ENCODE measurements around the gene AOAH. TPM values are rescaled to one million over a fixed set of nuclear protein-coding genes. Genes with fewer than 3 reads are reported as not detected.

The AOAH gene
- total and polyA plus RNA-seq, 2 experiments from 2014 or later = not detected

DNA sequence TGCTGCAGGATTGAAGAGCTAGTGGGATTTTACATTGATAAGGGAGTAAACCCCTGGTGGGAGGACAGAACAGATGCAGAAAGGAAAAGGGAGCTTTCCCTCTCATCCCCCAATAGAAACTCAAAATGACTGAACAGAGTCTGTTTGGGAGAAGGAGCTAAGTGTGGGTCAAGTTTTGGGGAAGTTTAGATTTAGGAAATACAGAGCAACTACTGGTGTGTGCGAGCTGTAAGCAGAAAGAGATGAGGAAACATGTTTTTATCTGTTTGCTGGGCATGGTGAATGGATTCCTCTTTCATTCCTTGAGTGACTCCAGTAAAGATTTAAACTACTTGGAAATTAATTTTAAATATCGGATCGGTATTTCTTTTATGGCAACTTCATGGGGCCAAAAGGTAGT lies 132.7 kb downstream of the AOAH start:
- DNase-seq = no peak
- Histone ChIP-seq H3K27ac (no peak overlapping the region), H2AFZ (no peak overlapping the region), H4K20me1 (ENCODE audit: insufficient read depth) (no peaks in the 10 kb centered on the region), H3K36me3 (ENCODE audit: low read depth) (no peaks in the 10 kb centered on the region), H3K4me1 (ENCODE audit: insufficient read depth) (no peaks in the 10 kb centered on the region), H3K79me2 (ENCODE audit: insufficient read depth) (no peaks in the 10 kb centered on the region), H3K9me3 (ENCODE audit: low read depth) (no peaks in the 10 kb centered on the region), H3F3A (ENCODE audit: insufficient read depth) (no peaks in the 10 kb centered on the region), H3K27me3 (replicated peaks; ENCODE audit: insufficient read depth) (no peaks in the 10 kb centered on the region), H3K9ac (no peak overlapping the region), H3K4me3 (no peak overlapping the region), H3K4me2 (ENCODE audit: unreplicated experiment) (no peak overlapping the region), H3K9me2 (ENCODE audit: insufficient read depth) (no peaks in the 10 kb centered on the region)
- 38 to 44% methylated on average over 3 of the region's 3 CpGs for WGBS, 2 experiments (ENCODE audit: low coverage in 1 of 2, low lambda C conversion rate in 2 of 2, missing lambda C conversion rate in 2 of 2)
- in situ Hi-C loops (cut with MboI) = no loop called here
- TF ChIP-seq EZH2 (IDR thresholded peaks at IDR 0.05; ENCODE audit: insufficient read depth, poor library complexity, severe bottlenecking) (no peak), EZH2phosphoT487 (IDR thresholded peaks at IDR 0.05; ENCODE audit: insufficient read depth, low read depth) (no peak)

- no peaks in the 10 kb centered on the region for H3K4me1 ChIP-seq (ENCODE audit: insufficient read depth)
- H3K9me2 ChIP-seq (ENCODE audit: insufficient read depth) = no peaks in the 10 kb centered on the region
- DNase-seq = no peak
- H2AFZ ChIP-seq = no peak overlapping the region
- WGBS, 2 experiments (ENCODE audit: low coverage in 1 of 2, low lambda C conversion rate in 2 of 2, missing lambda C conversion rate in 2 of 2) = 64 to 74% methylated on average over 3 of the region's 3 CpGs
- no peak overlapping the region for H3K4me3 ChIP-seq
- TF ChIP-seq EZH2 (IDR thresholded peaks at IDR 0.05; ENCODE audit: insufficient read depth, poor library complexity, severe bottlenecking) (no peak), EZH2phosphoT487 (IDR thresholded peaks at IDR 0.05; ENCODE audit: insufficient read depth, low read depth) (no peak)
- no peak overlapping the region for H3K9ac ChIP-seq
- H3K36me3 ChIP-seq (ENCODE audit: low read depth) = no peaks in the 10 kb centered on the region
- H3K4me2 ChIP-seq (ENCODE audit: unreplicated experiment) = no peak overlapping the region
- H3F3A ChIP-seq (ENCODE audit: insufficient read depth) = no peaks in the 10 kb centered on the region
- H3K27ac ChIP-seq = no peak overlapping the region
- in situ Hi-C loops (cut with MboI) = no loop called here
- H3K9me3 ChIP-seq (ENCODE audit: low read depth) = no peaks in the 10 kb centered on the region
- H3K79me2 ChIP-seq (ENCODE audit: insufficient read depth) = no peaks in the 10 kb centered on the region
- no peaks in the 10 kb centered on the region; the same call in 1 of the 2 replicates for H3K27me3 ChIP-seq (replicated peaks; ENCODE audit: insufficient read depth)
- H4K20me1 ChIP-seq (ENCODE audit: insufficient read depth) = no peaks in the 10 kb centered on the region
Measured at GRCh38 chr7:36589391-36589790, 134.9 kb downstream of the AOAH start.

DNA sequence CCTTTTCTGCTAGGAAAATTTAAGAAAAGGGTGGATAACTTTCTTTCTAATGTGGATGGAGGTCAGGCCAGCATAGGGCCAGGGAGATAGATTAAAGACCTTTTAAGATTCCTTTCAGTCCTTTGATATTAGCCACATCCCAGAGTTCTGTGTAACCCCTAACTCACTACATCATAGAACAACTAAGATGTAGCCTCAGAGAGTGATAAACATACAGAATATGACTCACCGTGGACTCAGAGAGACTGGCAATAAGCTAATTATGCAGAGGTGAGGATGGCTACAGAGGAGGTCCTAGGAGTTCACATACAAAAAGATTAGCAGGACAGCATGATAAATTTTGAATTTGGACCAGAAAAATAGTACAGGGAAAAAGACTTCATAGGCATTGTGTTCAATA lies 141.0 kb downstream of the AOAH start:
- Histone ChIP-seq H4K20me1 (ENCODE audit: insufficient read depth) (no peaks in the 10 kb centered on the region), H3F3A (ENCODE audit: insufficient read depth) (no peaks in the 10 kb centered on the region), H3K27me3 (replicated peaks; ENCODE audit: insufficient read depth) (no peaks in the 10 kb centered on the region; the same call in 1 of the 2 replicates), H3K4me1 (ENCODE audit: insufficient read depth) (no peaks in the 10 kb centered on the region), H3K4me3 (no peak overlapping the region), H3K27ac (no peak overlapping the region), H3K9me3 (ENCODE audit: low read depth) (no peaks in the 10 kb centered on the region), H3K36me3 (ENCODE audit: low read depth) (no peaks in the 10 kb centered on the region), H2AFZ (no peak overlapping the region), H3K9ac (no peak overlapping the region), H3K79me2 (ENCODE audit: insufficient read depth) (no peaks in the 10 kb centered on the region), H3K9me2 (ENCODE audit: insufficient read depth) (no peaks in the 10 kb centered on the region), H3K4me2 (ENCODE audit: unreplicated experiment) (no peak overlapping the region)
- DNase-seq = peak; percentile 46
- WGBS, 2 experiments (ENCODE audit: low coverage in 1 of 2, low lambda C conversion rate in 2 of 2, missing lambda C conversion rate in 2 of 2) = 0% methylated on average over 1 of the region's 1 CpG
- TF ChIP-seq EZH2phosphoT487 (IDR thresholded peaks at IDR 0.05; ENCODE audit: insufficient read depth, low read depth) (no peak), EZH2 (IDR thresholded peaks at IDR 0.05; ENCODE audit: insufficient read depth, poor library complexity, severe bottlenecking) (no peak)
- in situ Hi-C loops (cut with MboI) = no loop called here

- Histone ChIP-seq H3F3A (ENCODE audit: insufficient read depth) (no peaks in the 10 kb centered on the region), H3K9ac (no peak overlapping the region), H4K20me1 (ENCODE audit: insufficient read depth) (no peaks in the 10 kb centered on the region), H3K27me3 (replicated peaks; ENCODE audit: insufficient read depth) (no peaks in the 10 kb centered on the region), H3K4me1 (ENCODE audit: insufficient read depth) (no peaks in the 10 kb centered on the region), H3K36me3 (ENCODE audit: low read depth) (no peaks in the 10 kb centered on the region), H2AFZ (no peak overlapping the region), H3K4me3 (no peak overlapping the region), H3K9me3 (ENCODE audit: low read depth) (no peaks in the 10 kb centered on the region), H3K27ac (no peak overlapping the region), H3K9me2 (ENCODE audit: insufficient read depth) (no peaks in the 10 kb centered on the region), H3K79me2 (ENCODE audit: insufficient read depth) (no peaks in the 10 kb centered on the region), H3K4me2 (ENCODE audit: unreplicated experiment) (no peak overlapping the region)
- WGBS, 2 experiments (ENCODE audit: low coverage in 1 of 2, low lambda C conversion rate in 2 of 2, missing lambda C conversion rate in 2 of 2) = 28 to 29% methylated on average over 5 of the region's 5 CpGs
- TF ChIP-seq EZH2phosphoT487 (IDR thresholded peaks at IDR 0.05; ENCODE audit: insufficient read depth, low read depth) = no peak
- no peak for TF ChIP-seq EZH2 (IDR thresholded peaks at IDR 0.05; ENCODE audit: insufficient read depth, poor library complexity, severe bottlenecking)
- in situ Hi-C loops (cut with MboI) = no loop called here
- DNase-seq = no peak
Measured at GRCh38 chr7:36575832-36576231, 148.5 kb downstream of the AOAH start.

- Histone ChIP-seq H3K4me3 (no peak overlapping the region), H3K9me3 (ENCODE audit: low read depth) (no peaks in the 10 kb centered on the region), H3K4me2 (ENCODE audit: unreplicated experiment) (no peak overlapping the region), H3K9me2 (ENCODE audit: insufficient read depth) (no peaks in the 10 kb centered on the region), H3F3A (ENCODE audit: insufficient read depth) (no peaks in the 10 kb centered on the region), H3K36me3 (ENCODE audit: low read depth) (no peaks in the 10 kb centered on the region), H4K20me1 (ENCODE audit: insufficient read depth) (no peaks in the 10 kb centered on the region), H3K9ac (no peak overlapping the region), H3K79me2 (ENCODE audit: insufficient read depth) (no peaks in the 10 kb centered on the region), H3K27me3 (replicated peaks; ENCODE audit: insufficient read depth) (no peaks in the 10 kb centered on the region), H3K27ac (no peak overlapping the region), H3K4me1 (ENCODE audit: insufficient read depth) (no peaks in the 10 kb centered on the region), H2AFZ (no peak overlapping the region)
- in situ Hi-C loops (cut with MboI) = no loop called here
- no peak for TF ChIP-seq EZH2 (IDR thresholded peaks at IDR 0.05; ENCODE audit: insufficient read depth, poor library complexity, severe bottlenecking)
- TF ChIP-seq EZH2phosphoT487 (IDR thresholded peaks at IDR 0.05; ENCODE audit: insufficient read depth, low read depth) = no peak
- 83 to 89% methylated on average over 3 of the region's 3 CpGs for WGBS, 2 experiments (ENCODE audit: low coverage in 1 of 2, low lambda C conversion rate in 2 of 2, missing lambda C conversion rate in 2 of 2)
- DNase-seq = no peak
Measured at GRCh38 chr7:36573066-36573465, 151.2 kb downstream of the AOAH start.

All from GM23248 (cell line).